COR-L47 (cell line): ENCODE data around the gene PRKCB.
A peak's percentile ranks its signal among the peaks of the same experiment; 100 is the strongest.
"Not testable (repeated sequence)": the region's sequence is repeated elsewhere in the genome, so short reads cannot be mapped to it uniquely, and the experiment has no call there.

Experiments
- DNase-seq: peaks from one replicate; lab custom pipeline; 2025; lab: John Stamatoyannopoulos, UW

The PRKCB gene

GRCh38 chr16:24009098-24009497, 173.3 kb downstream of the PRKCB start:
- DNase-seq = no peak

- no peak for DNase-seq
Measured at GRCh38 chr16:24009955-24010354, 174.2 kb downstream of the PRKCB start.

- DNase-seq = peak; percentile 56
Measured at GRCh38 chr16:24010440-24011089, 174.8 kb downstream of the PRKCB start.

GRCh38 chr16:24011237-24011636, 175.5 kb downstream of the PRKCB start:
- DNase-seq = no peak

- DNase-seq = no peak
Measured at GRCh38 chr16:24013054-24013636, 177.4 kb downstream of the PRKCB start.

- no peak for DNase-seq
Measured at GRCh38 chr16:24013864-24014645, 178.3 kb downstream of the PRKCB start.

DNA sequence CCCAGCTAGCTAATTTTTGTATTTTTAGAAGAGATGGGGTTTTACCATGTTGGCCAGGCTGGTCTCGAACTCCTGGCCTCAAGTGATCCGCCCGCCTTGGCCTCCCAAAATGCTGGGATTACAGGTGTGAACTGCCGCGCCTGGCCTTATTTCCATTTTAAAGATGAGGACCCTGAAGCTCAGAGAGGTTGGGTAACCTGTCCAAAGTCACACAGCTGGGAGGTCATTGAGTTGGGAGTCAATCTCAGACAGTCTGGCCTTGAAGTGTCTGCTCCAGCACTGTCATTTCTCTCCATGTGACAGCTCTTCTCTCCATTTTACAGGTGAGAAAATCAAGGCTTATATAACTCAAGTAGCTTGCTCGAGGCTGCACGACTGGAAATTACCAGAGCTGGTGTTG, 179.2 kb downstream of the PRKCB start:
- DNase-seq = not testable (repeated sequence)

DNA sequence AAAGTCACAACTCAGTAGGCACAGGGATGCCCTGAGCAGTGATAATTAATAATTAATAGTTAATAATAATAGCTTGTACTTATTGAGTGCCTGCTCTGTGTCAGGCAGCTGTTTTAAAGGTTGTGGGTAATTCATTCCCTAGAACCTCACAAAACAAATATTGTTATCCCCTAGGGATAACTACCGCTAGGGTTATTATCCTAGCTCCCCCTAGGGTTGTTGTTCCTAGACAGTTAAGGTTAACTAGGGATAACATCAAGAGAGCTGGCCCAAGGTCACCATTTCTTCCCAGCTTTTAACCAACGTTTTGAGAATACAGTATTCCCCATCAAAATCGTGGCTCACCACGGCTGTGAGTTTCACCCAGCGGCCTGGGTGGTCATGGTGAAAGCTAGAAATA, 180.1 kb downstream of the PRKCB start:
- DNase-seq = no peak

DNA sequence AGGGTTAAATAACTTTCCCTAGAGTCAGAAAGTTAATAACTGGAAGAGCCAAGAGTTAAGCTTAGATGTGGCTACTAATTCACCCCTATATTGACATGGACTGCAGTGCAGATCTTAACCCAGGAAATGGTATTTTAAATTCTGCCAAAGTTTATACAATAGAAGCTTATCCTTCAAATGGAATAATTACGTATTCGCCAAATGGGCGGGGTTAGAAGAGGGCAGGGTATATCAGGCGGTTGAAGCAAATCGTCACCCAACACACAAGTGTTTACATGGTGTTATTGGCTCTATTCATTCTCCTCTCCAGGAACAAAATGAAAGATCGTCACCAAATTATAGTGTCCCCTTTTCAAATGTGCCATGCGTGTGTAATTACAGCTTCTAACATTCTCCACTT, 182.7 kb downstream of the PRKCB start:
- DNase-seq = no peak

GRCh38 chr16:24022797-24023196, 187.0 kb downstream of the PRKCB start:
- no peak for DNase-seq

DNA sequence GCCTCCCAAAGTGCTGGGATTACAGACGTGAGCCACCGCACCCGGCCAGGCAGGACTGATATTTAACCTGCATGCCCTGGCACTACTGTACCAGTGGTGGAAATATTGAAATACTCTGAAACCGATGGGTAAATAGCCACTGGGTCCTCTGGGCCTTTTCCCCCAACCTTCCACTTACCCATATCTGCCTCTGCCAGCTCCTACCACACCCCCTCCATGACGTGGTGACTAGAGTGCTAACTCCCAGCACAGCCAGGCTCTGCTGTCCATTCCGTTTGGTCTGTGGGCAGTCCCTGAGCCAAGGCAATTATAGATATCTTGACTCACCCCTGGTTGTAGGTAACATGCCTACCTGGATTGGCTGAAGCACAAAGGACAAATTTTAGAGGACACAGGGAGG, 187.8 kb downstream of the PRKCB start:
- no peak for DNase-seq

DNA sequence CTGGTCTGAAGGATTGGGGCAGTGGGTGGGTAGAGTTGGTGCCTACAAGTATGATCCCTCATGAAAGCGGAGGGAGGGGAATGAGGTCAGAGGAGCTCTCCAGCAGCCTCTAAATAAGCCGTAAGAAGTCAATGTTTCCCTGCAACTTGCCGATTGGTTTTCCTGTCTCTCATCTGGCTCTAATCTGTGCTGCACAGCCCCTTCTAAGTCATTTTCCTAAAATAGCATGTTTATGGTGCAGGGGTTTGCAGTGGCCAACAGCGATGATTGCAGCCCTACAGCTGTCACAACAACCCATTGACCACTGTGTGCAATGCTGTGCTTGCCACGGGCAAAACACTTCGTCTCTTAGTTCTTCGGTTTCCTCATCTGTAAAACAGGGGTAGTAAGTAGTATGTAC, 189.2 kb downstream of the PRKCB start:
- no peak for DNase-seq

- DNase-seq = no peak
Measured at GRCh38 chr16:24027466-24027865, 191.7 kb downstream of the PRKCB start.

- not testable (repeated sequence) for DNase-seq
Measured at GRCh38 chr16:24029841-24030240, 194.1 kb downstream of the PRKCB start.

DNA sequence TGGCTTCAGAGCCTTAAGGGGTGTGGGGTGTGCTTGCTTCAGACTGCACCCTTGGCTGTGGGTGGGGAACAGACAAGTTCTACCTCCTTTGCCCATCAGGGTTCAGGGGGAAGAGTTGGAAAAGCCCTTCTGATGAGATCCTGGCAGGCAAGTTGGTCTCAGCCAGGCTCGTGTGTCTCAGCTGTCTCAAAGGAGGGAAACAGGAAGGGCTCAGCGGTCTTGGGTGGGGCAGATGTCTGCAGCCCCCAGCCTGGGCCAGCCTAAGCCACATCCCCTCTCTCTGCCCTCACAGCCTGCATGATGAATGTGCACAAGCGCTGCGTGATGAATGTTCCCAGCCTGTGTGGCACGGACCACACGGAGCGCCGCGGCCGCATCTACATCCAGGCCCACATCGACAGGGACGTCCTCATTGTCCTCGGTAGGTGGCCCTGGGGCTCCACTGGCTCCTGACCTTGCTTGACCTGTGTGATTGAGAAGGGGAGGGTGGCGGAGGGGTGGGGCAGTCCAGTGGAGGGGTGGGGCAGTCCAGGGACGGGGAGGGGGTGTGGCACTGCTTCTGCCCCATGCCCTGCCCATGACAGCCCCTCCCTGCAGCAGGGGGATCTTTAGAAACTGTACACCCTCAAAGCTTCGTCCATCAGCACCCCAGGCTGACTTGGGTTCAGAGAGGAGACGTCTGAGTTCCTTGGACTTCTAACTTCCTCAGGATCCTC, 199.5 kb downstream of the PRKCB start:
- DNase-seq = no peak

DNA sequence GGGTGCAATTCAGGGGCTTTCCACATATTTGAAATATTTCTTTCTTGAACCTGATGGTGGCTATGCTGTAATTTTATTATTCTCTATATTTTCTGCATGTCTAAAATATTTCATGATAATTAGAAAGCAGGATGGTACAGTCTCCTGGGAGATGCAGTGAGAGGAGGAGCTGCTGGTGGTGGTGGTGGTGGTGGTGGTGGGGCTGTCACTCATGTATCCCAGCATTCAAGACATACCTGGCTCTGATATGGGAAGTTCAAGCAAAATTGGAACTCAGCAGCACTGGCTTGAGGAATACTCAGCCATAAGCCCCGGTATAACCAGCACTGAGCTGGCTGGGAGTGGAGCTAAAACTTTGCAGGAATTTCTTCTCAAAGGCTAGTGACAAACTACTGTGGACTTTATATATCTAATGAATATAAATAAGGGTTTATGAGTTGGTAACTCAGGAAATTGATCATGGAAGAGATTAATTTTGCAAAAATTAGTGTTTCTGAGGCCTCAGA, 200.3 kb downstream of the PRKCB start:
- DNase-seq = no peak

DNA sequence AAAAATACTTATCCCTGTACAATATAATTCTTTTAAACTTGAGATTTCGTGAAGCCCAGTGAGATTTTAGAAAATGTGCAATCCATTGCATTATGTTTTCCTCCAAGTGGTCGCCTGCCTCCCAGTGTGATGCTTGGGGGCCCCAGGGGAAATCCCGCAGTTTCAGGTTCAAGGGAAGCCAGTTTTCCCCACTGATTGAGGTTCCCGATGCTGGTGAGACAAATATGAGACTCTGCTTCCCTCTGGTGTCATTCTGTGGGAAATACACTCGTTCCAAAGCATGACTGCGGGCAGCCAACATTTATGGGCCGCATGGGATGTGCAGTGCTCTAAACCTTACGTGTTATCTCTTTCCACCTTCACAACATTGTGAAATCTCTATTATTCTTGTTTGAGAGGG, 200.8 kb downstream of the PRKCB start:
- peak; percentile 8 for DNase-seq

GRCh38 chr16:24037335-24037734, 201.6 kb downstream of the PRKCB start:
- no peak for DNase-seq

DNA sequence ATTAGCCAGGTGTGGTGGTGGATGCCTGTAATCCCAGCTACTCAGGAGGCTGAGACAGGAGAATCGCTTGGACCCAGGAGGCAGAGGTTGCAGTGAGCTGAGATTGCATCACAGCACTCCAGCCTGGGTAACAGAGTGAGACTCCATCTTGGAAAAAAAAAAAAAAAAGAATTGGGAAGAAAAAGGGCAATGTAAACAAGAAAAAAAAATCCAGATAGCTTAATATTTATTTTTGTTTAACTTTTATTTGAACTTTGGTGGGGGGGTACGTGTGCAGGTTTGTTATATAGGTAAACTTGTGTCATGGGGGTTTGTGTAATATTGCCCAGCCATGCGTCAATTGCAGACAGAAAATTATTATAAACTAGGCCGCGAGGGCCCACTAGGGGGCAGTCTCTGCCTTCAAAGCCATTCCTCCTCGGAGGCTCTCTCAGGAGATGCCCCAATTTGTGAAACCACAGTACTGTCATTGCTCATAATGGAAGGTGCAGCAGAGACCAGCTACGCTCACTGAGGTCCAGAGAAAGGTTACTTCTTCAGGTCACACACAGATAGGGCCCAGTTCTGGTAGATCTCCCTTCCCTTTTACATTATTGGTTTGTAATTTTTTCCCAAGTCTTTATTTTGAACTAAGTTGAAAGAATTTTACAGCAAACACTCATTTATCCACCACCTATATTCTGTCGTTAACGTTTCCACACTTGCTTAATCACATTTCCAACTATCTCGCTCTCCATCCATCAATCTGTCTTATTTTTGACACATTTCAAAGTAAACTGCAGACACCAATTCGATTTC, 206.2 kb downstream of the PRKCB start:
- DNase-seq = peak; percentile 20

- DNase-seq = no peak
Measured at GRCh38 chr16:24044467-24044866, 208.7 kb downstream of the PRKCB start.

- DNase-seq = peak; percentile 6
Measured at GRCh38 chr16:24045641-24046040, 209.9 kb downstream of the PRKCB start.

DNA sequence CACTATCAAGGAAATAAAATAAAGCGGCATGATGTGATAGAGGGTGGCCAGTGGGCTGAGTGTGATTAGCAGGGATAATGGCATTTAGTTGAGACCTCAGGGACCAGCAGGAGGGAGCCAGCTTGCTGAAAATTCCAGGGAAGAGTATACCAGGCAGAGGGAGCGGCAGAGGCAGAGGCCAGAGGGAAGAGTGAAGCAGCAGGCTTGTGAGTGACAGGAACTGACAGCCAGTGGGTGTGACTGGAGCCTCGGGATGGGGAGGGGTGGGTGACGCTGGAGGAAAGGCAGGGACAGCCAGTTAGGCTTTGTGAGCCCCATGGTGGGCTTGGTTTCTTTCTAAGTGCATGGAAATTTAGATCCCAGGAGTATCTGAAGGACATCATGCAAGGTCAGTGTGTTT, 210.7 kb downstream of the PRKCB start:
- DNase-seq = no peak
